ENCODE data around the gene TBC1D19. TPM values are rescaled to one million over a fixed set of nuclear protein-coding genes. Genes with fewer than 3 reads are reported as not detected.
"Not testable (repeated sequence)": the region's sequence is repeated elsewhere in the genome, so short reads cannot be mapped to it uniquely, and the experiment has no call there.

Gene TBC1D19, protein sequence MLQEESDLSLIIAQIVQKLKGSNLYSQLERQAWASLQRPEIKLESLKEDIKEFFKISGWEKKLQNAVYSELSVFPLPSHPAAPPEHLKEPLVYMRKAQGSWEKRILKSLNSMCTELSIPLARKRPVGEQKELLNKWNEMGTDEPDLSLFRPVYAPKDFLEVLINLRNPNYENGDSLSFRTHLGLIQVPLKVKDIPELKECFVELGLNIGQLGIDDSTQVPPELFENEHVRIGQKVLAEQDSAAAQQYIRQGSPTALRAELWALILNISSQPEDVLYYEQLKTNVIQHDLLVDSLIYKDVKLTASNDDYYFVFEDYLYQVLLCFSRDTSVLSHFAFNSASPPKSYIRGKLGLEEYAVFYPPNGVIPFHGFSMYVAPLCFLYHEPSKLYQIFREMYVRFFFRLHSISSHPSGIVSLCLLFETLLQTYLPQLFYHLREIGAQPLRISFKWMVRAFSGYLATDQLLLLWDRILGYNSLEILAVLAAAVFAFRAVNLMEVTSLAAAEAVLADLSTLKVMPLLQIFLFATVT
- 10 to 100 TPM; 25.0 to 31.8 (median 31.4) TPM for total RNA-seq

DNA sequence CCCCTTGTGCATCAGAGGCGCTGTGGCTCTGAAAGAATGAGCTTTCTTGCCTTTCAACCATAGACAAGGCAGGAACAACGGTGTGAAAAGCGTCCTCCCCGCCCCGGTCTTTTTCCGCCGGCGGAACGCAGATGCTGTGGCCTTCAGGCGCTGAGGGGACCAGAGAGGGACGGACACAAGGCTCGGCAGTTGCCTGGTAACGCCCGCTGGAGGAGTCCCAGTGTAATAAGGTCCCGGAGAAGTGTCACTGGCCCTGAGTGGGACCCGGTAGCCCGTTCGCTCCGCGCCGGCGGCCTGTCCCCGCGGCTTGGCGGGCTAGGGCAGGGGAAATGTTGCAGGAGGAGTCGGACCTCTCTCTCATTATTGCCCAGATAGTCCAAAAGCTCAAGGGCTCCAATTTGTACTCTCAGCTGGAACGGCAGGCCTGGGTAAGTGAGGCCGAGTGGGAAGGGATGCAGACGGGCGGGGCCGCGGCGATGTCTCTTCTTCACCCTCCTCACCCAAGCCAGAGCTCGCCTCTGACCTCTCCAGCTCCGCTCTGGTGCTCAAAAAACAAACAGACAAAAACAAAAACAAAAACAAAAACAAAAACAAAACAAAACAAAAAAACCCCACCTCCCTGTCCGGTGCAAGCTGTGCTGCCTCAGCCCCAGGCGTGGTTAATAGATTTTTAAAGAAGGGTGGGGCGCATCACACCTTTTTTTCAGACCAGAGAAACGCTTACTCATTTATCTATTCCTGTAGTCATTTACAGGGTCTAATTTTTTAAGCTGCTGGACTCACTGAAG, at the start of gene TBC1D19:
TSS of gene TBC1D19 (plus strand) at position 220 of the 788 bp plus-strand sequence. CDS start at position 330, 110 bp downstream.
- WGBS, 2 donors, result 1 to 2% methylated on average over 15 to 25 of the region's 39 CpGs
- no peaks in the 10 kb centered on the region for H3K36me3 ChIP-seq
- peak within 1 kb of the TSS; percentile 50 to 96 (median 60) for H3K4me3 ChIP-seq (replicated peaks in 1 of 3)
- H3K27me3 ChIP-seq, result no peaks in the 10 kb centered on the region
- peak; percentile 88 to 90 for DNase-seq
- H3K27ac ChIP-seq, result peak within 1 kb of the TSS; percentile 31 to 66 (median 47)
- H3K4me1 ChIP-seq, result peaks cover 8 to 11% of the 10 kb centered on the region in 2 donors
- TF ChIP-seq, protein P1, sequence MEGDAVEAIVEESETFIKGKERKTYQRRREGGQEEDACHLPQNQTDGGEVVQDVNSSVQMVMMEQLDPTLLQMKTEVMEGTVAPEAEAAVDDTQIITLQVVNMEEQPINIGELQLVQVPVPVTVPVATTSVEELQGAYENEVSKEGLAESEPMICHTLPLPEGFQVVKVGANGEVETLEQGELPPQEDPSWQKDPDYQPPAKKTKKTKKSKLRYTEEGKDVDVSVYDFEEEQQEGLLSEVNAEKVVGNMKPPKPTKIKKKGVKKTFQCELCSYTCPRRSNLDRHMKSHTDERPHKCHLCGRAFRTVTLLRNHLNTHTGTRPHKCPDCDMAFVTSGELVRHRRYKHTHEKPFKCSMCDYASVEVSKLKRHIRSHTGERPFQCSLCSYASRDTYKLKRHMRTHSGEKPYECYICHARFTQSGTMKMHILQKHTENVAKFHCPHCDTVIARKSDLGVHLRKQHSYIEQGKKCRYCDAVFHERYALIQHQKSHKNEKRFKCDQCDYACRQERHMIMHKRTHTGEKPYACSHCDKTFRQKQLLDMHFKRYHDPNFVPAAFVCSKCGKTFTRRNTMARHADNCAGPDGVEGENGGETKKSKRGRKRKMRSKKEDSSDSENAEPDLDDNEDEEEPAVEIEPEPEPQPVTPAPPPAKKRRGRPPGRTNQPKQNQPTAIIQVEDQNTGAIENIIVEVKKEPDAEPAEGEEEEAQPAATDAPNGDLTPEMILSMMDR (IDR thresholded peaks at IDR 0.05), result peak in 1 of 6 experiments; percentile 23
- TF ChIP-seq POLR2A (IDR thresholded peaks at IDR 0.05), result peak in 1 of 2 donors; percentile 51
- intact Hi-C loops (cut with DNase I), result no loop called here
- no peaks in the 10 kb centered on the region for H3K9me3 ChIP-seq

DNA sequence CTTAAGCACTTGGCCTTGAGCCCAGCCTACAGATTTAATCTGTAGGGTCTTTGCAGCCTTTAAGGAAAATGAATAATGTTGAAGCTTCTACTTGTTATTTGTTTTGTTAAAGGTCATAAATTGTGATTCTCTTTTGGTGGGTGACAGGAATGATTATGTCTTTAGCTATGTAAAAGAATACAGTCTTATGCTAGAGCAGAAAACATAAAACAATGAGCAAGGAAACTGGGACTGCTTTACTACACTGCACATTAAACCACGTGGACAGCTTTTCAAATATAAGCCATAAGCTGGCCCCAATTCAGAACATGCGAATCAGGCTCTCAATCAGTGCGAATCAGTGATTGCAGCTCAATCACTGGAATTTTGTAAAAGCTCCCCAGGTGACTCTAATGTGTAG, 40.9 kb upstream of the TBC1D19 start:
- H3K4me1 ChIP-seq, result no peaks in the 10 kb centered on the region
- intact Hi-C loops (cut with DNase I), result no loop called here
- no peak overlapping the region for H3K4me3 ChIP-seq (replicated peaks in 1 of 3)
- no peak for TF ChIP-seq POLR2A (IDR thresholded peaks at IDR 0.05)
- TF ChIP-seq, protein P1 (IDR thresholded peaks at IDR 0.05), result no peak
- no peaks in the 10 kb centered on the region for H3K9me3 ChIP-seq
- H3K27me3 ChIP-seq, result no peaks in the 10 kb centered on the region
- WGBS, 2 donors, result 63 to 74% methylated on average over 3 of the region's 3 CpGs
- no peak overlapping the region for H3K27ac ChIP-seq
- DNase-seq, result no peak
- H3K36me3 ChIP-seq, result no peaks in the 10 kb centered on the region

DNA sequence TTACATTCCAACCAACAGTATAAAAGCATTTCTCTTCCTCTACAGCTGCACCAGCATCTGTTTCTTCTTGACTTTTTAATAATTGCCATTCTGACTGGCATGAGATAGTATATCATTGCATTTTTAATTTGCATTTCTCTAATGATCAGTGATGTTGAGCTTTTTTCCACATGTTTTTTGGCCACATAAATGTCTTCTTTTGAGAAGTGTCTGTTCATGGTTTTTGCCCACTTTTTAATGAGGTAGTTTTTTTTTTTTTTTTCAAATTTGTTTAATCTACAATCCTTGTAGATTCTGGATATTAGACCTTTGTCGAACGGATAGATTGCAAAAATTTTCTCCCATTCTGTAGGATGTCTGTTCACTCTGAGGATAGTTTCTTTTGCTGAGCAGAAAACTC, 39.5 kb upstream of the TBC1D19 start:
- Histone ChIP-seq H3K27me3 (no peaks in the 10 kb centered on the region), H3K9me3 (no peaks in the 10 kb centered on the region), H3K4me1 (no peaks in the 10 kb centered on the region), H3K36me3 (no peaks in the 10 kb centered on the region), H3K4me3 (replicated peaks in 1 of 3) (no peak overlapping the region), H3K27ac (no peak overlapping the region)
- intact Hi-C loops (cut with DNase I), result no loop called here
- no peak for DNase-seq
- TF ChIP-seq, protein P1 (IDR thresholded peaks at IDR 0.05), result no peak
- TF ChIP-seq POLR2A (IDR thresholded peaks at IDR 0.05), result no peak
- WGBS, 2 donors, result 97 to 98% methylated on average over 2 of the region's 2 CpGs

DNA sequence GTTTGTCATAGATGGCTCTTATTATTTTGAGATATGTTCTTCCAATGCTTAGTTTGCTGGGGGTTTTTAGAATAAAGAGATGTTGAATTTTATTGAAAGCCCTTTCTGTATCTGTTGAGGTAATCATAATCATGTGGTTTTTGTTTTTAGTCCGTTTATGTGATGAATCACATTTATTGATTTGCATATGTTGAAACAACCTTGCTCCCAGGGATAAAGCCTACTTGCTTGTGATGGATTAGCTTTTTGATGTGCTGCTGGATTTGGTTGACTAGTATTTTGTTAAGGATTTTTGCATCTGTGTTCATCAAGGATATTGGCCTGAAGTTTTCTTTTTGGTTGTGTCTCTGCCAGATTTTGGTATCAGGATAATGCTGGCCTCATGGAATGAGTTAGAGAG, 35.5 kb upstream of the TBC1D19 start:
- H3K27ac ChIP-seq; H3K4me3 ChIP-seq (replicated peaks in 1 of 3); DNase-seq; H3K9me3 ChIP-seq; intact Hi-C loops (cut with DNase I); H3K4me1 ChIP-seq; H3K27me3 ChIP-seq; H3K36me3 ChIP-seq: not testable (repeated sequence)
- WGBS, 2 donors, result 60 to 72% methylated on average over 1 of the region's 1 CpG

DNA sequence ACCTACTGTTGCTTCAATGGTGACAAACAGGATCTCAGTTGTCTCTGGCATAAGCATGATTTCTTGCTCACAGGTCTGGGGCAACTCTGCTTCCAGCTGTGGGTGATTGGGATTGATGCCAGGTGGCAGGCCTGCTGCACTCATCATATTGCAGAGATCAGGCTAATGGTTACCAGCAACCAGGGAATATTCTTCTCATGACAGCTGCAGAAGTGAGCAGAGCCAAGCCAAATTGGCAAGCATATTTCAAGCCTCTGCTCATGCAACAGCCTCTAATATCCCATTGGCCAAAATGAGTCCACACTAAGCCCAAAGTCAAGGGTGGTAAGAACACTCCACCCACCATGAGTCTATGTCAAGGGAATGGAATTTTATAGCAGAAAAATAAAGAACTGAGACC, 26.7 kb upstream of the TBC1D19 start:
- intact Hi-C loops (cut with DNase I), result no loop called here
- H3K27ac ChIP-seq, result no peak overlapping the region
- no peaks in the 10 kb centered on the region for H3K4me1 ChIP-seq
- no peaks in the 10 kb centered on the region for H3K9me3 ChIP-seq
- no peaks in the 10 kb centered on the region for H3K36me3 ChIP-seq
- no peak for DNase-seq
- H3K27me3 ChIP-seq, result no peaks in the 10 kb centered on the region
- H3K4me3 ChIP-seq (replicated peaks in 1 of 3), result no peak overlapping the region
- TF ChIP-seq, protein P1 (IDR thresholded peaks at IDR 0.05), result no peak
- TF ChIP-seq POLR2A (IDR thresholded peaks at IDR 0.05), result no peak

Data from thyroid gland (tissue), 4 donors.